MM.1S (cell line): ENCODE data around the gene NUP210L.
"Not testable (repeated sequence)": the region's sequence is repeated elsewhere in the genome, so short reads cannot be mapped to it uniquely, and the experiment has no call there.

Source experiments
- DNase-seq: peaks from one replicate; pipeline ENCODE4 v3.0.0-alpha.2; 2015
- H2AFZ ChIP-seq: fragments of 300-600 bp; sonication (generic); 2 replicates; pipeline ENCODE4 v1.6.0; 2016; ENCODE audit warnings: antibody characterized with exemption, low read length
- H3F3A ChIP-seq: fragments of 300-600 bp; sonication (generic); 2 replicates; pipeline ENCODE4 v1.6.1; 2016; ENCODE audit warnings: mild to moderate bottlenecking, antibody characterized with exemption, low read length, moderate library complexity, mixed read lengths; ENCODE audit not compliant: insufficient read depth
- H3K27ac ChIP-seq: fragments of 300-600 bp; sonication (generic); 2 replicates; pipeline ENCODE4 v1.5.1; 2016; ENCODE audit warnings: mild to moderate bottlenecking, low read length
- H3K27me3 ChIP-seq: fragments of 300-600 bp; sonication (generic); replicated peaks from 2 replicates; pipeline ENCODE4 v1.6.0; 2016; ENCODE audit warnings: low read length; ENCODE audit not compliant: insufficient read depth
- H3K36me3 ChIP-seq: fragments of 300-600 bp; sonication (generic); replicated peaks from 2 replicates; pipeline ENCODE4 v1.6.1; 2016; ENCODE audit warnings: mild to moderate bottlenecking, low read length, mixed read lengths; ENCODE audit not compliant: insufficient read depth
- H3K4me1 ChIP-seq: fragments of 300-600 bp; sonication (generic); 2 replicates; pipeline ENCODE4 v1.6.1; 2016; ENCODE audit warnings: low read length, mixed read lengths
- H3K4me2 ChIP-seq: fragments of 300-600 bp; sonication (generic); 2 replicates; pipeline ENCODE4 v1.6.0; 2016; ENCODE audit warnings: low read depth, low read length
- H3K4me3 ChIP-seq: fragments of 300-600 bp; sonication (generic); 2 replicates; pipeline ENCODE4 v1.5.1; 2016; ENCODE audit warnings: low read length, mixed read lengths
- H3K79me2 ChIP-seq: fragments of 300-600 bp; sonication (generic); 2 replicates; pipeline ENCODE4 v1.6.1; 2016; ENCODE audit warnings: mixed run types, low read length, mixed read lengths
- H3K9ac ChIP-seq: fragments of 300-600 bp; sonication (generic); 2 replicates; pipeline ENCODE4 v1.6.1; 2016; ENCODE audit warnings: low read length, mixed read lengths
- H3K9me2 ChIP-seq: fragments of 300-600 bp; sonication (generic); replicated peaks from 2 replicates; pipeline ENCODE4 v1.6.1; 2016; ENCODE audit warnings: mild to moderate bottlenecking, low read length, mixed read lengths; ENCODE audit not compliant: insufficient read depth
- H3K9me3 ChIP-seq: fragments of 300-600 bp; sonication (generic); replicated peaks from 2 replicates; pipeline ENCODE4 v1.6.1; 2016; ENCODE audit warnings: mild to moderate bottlenecking, low read length, mixed read lengths; ENCODE audit not compliant: insufficient read depth
- H4K20me1 ChIP-seq: fragments of 300-600 bp; sonication (generic); 2 replicates; pipeline ENCODE4 v1.6.1; 2016; ENCODE audit warnings: mild to moderate bottlenecking, low read length, moderate library complexity, mixed read lengths; ENCODE audit not compliant: insufficient read depth
- EZH2 ChIP-seq: fragments of 300-600 bp; sonication (generic); optimal IDR thresholded peaks from 2 replicates; pipeline ENCODE3; 2017; ENCODE audit warnings: low read depth, mild to moderate bottlenecking, antibody characterized with exemption, low read length, mixed read lengths
- EZH2phosphoT487 ChIP-seq: fragments of 300-600 bp; sonication (generic); IDR thresholded peaks from 2 replicates; pipeline ENCODE4 v1.6.1; 2018; ENCODE audit warnings: antibody characterized with exemption, low read length
- TF ChIP-seq, protein P1 (sequence below): fragments of 300-600 bp; sonication (generic); IDR thresholded peaks from 2 replicates; pipeline ENCODE4 v1.5.1; 2016; ENCODE audit warnings: antibody characterized with exemption, low read length, mixed read lengths

The NUP210L gene

DNA sequence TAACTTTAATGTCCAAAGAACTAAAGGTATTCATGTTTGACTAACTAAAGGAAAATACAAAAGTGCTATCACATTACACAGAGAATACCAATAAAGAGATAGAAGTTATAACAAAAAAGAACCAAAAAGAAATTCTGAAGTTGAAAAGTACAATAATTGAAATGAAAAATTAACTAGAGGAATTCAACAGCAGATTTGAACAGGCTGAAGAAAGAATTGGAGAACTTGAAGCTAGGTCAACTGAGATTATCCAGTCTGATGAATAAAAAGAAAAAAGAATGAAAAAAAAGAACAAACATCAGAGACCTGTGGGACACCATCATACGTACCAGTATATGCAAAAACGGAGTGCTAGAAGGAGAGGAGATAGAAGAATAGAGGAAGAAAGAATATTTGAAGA, 78.5 kb downstream of the NUP210L start:
- H3F3A ChIP-seq, result no peaks in the 10 kb centered on the region
- no peaks in the 10 kb centered on the region for H3K9me2 ChIP-seq
- no peaks in the 10 kb centered on the region for H3K36me3 ChIP-seq
- H3K27ac ChIP-seq, result no peak overlapping the region
- H3K79me2 ChIP-seq, result no peaks in the 10 kb centered on the region
- no peak overlapping the region for H3K4me3 ChIP-seq
- no peak overlapping the region for H3K4me2 ChIP-seq
- H3K27me3 ChIP-seq, result no peaks in the 10 kb centered on the region
- TF ChIP-seq EZH2phosphoT487, result no peak
- no peak for TF ChIP-seq EZH2
- TF ChIP-seq, protein P1, sequence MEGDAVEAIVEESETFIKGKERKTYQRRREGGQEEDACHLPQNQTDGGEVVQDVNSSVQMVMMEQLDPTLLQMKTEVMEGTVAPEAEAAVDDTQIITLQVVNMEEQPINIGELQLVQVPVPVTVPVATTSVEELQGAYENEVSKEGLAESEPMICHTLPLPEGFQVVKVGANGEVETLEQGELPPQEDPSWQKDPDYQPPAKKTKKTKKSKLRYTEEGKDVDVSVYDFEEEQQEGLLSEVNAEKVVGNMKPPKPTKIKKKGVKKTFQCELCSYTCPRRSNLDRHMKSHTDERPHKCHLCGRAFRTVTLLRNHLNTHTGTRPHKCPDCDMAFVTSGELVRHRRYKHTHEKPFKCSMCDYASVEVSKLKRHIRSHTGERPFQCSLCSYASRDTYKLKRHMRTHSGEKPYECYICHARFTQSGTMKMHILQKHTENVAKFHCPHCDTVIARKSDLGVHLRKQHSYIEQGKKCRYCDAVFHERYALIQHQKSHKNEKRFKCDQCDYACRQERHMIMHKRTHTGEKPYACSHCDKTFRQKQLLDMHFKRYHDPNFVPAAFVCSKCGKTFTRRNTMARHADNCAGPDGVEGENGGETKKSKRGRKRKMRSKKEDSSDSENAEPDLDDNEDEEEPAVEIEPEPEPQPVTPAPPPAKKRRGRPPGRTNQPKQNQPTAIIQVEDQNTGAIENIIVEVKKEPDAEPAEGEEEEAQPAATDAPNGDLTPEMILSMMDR, result no peak
- no peak overlapping the region for H2AFZ ChIP-seq
- no peaks in the 10 kb centered on the region for H3K4me1 ChIP-seq
- no peaks in the 10 kb centered on the region for H4K20me1 ChIP-seq
- no peak for DNase-seq
- no peak overlapping the region for H3K9ac ChIP-seq
- no peaks in the 10 kb centered on the region for H3K9me3 ChIP-seq

- H3K9ac ChIP-seq, result no peak overlapping the region
- DNase-seq, result no peak
- no peaks in the 10 kb centered on the region for H4K20me1 ChIP-seq
- no peak overlapping the region for H3K4me2 ChIP-seq
- no peak overlapping the region for H3K27ac ChIP-seq
- H3K36me3 ChIP-seq, result no peaks in the 10 kb centered on the region
- H2AFZ ChIP-seq, result no peak overlapping the region
- H3K4me1 ChIP-seq, result no peaks in the 10 kb centered on the region
- H3K79me2 ChIP-seq, result no peaks in the 10 kb centered on the region
- H3K9me3 ChIP-seq, result no peaks in the 10 kb centered on the region
- no peak for TF ChIP-seq EZH2
- TF ChIP-seq, protein P1, result no peak
- TF ChIP-seq EZH2phosphoT487, result no peak
- H3K9me2 ChIP-seq, result no peaks in the 10 kb centered on the region
- no peaks in the 10 kb centered on the region for H3F3A ChIP-seq
- no peaks in the 10 kb centered on the region for H3K27me3 ChIP-seq
- no peak overlapping the region for H3K4me3 ChIP-seq
Measured at GRCh38 chr1:154075746-154076145, 79.1 kb downstream of the NUP210L start.

DNA sequence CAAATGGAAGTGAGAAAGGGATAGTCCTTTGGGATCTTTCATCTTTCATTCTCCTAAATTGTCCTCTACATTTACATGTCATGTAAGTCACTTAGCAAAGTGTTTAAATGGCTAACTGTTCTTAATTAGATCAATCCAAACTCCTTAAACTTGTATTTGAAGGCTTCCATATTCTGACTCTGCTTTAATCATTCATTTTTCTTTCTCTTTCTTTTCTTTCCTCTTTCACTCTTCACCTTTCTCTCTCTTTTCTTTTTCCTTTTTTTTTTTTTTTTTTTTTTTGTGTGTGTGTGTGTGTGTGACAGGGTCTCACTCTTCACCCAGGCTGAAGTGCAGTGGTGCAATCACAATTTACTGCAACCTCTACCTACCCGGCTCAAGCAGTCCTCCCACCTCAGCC, 92.6 kb downstream of the NUP210L start:
- Histone ChIP-seq H3F3A (no peaks in the 10 kb centered on the region), H3K9me2 (no peaks in the 10 kb centered on the region), H3K4me3 (no peak overlapping the region), H2AFZ (no peak overlapping the region), H3K79me2 (no peaks in the 10 kb centered on the region), H3K4me2 (no peak overlapping the region), H3K27ac (no peak overlapping the region), H3K36me3 (no peaks in the 10 kb centered on the region), H3K4me1 (no peaks in the 10 kb centered on the region), H3K27me3 (no peaks in the 10 kb centered on the region), H4K20me1 (no peaks in the 10 kb centered on the region), H3K9ac (no peak overlapping the region), H3K9me3 (no peaks in the 10 kb centered on the region)
- TF ChIP-seq EZH2 (no peak), EZH2phosphoT487 (no peak)
- TF ChIP-seq, protein P1, result no peak
- no peak for DNase-seq

- H3K9me2 ChIP-seq, H3K27me3 ChIP-seq, H3K79me2 ChIP-seq, H3K36me3 ChIP-seq, H3K4me1 ChIP-seq, H4K20me1 ChIP-seq, H3F3A ChIP-seq, H2AFZ ChIP-seq, H3K9ac ChIP-seq, H3K4me3 ChIP-seq, H3K4me2 ChIP-seq, H3K27ac ChIP-seq, H3K9me3 ChIP-seq, DNase-seq: not testable (repeated sequence)
Measured at GRCh38 chr1:154047436-154047835, 107.4 kb downstream of the NUP210L start.

DNA sequence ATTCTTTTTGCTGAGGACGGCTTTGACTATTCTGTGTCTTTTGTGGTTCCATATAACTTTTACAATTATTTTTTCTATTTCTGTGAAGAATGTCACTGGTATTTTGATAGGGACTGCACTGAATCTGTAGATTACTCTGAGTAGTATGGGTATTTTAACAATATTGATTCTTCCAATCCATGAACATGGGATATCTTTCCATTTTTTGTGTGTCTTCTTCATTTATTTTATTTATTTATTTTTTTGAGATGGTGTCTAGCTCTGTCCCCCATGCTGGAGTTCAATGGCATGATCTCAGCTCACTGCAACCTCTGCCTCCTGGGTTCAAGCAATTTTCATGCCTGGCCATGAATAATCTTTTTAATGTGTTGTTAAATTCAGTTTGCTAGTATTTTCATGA, 121.2 kb downstream of the NUP210L start:
- H2AFZ ChIP-seq, H3K4me2 ChIP-seq, H3K27me3 ChIP-seq, H3K9me2 ChIP-seq, H3F3A ChIP-seq, H3K36me3 ChIP-seq, H3K9me3 ChIP-seq, H3K27ac ChIP-seq, DNase-seq, H3K9ac ChIP-seq, H3K4me3 ChIP-seq, H3K4me1 ChIP-seq, H4K20me1 ChIP-seq, H3K79me2 ChIP-seq: not testable (repeated sequence)
